HEK293T (cell line): ENCODE measurements around the gene CCDC68.

ENCODE experiments used
- CTCF ChIA-PET: fragments of 350-600 bp; formaldehyde crosslinking; extraction: SDS; loops from one replicate; lab custom pipeline; 2021; ENCODE audit warnings: antibody characterized with exemption, inconsistent platforms; lab: Yijun Ruan, JAX
- POLR2A ChIA-PET: fragments of 350-600 bp; formaldehyde crosslinking; extraction: SDS; loops from one replicate; lab custom pipeline; 2020; ENCODE audit warnings: antibody characterized with exemption, inconsistent platforms; lab: Yijun Ruan, JAX
- DNase-seq: peaks from one replicate; pipeline ENCODE4 v3.0.0; 2012; ENCODE audit warnings: mixed read lengths; ENCODE audit errors: extremely low spot score
- ARNT ChIP-seq: fragments of 450-650 bp; IDR thresholded peaks from 2 replicates; pipeline ENCODE4 v1.6.1; 2017; ENCODE audit warnings: mild to moderate bottlenecking
- BHLHE40 ChIP-seq: fragments of 450-650 bp; IDR thresholded peaks from 2 replicates; pipeline ENCODE4 v1.6.1; 2016; ENCODE audit warnings: mild to moderate bottlenecking, moderate library complexity, borderline replicate concordance
- CTBP1 ChIP-seq: fragments of 450-650 bp; IDR thresholded peaks from 2 replicates; pipeline ENCODE4 v1.6.1; 2016; ENCODE audit warnings: borderline replicate concordance
- ELF4 ChIP-seq: fragments of 450-650 bp; IDR thresholded peaks from 2 replicates; pipeline ENCODE4 v1.6.1; 2017; ENCODE audit warnings: antibody characterized with exemption
- FOXA1 ChIP-seq: fragments of 450-650 bp; IDR thresholded peaks from 2 replicates; pipeline ENCODE4 v1.6.1; 2016; ENCODE audit warnings: mild to moderate bottlenecking
- FOXK2 ChIP-seq: fragments of 450-650 bp; IDR thresholded peaks from 2 replicates; pipeline ENCODE4 v1.6.1; 2016; ENCODE audit warnings: mild to moderate bottlenecking
- FOXM1 ChIP-seq: fragments of 450-650 bp; IDR thresholded peaks from 2 replicates; pipeline ENCODE4 v1.6.1; 2017; ENCODE audit warnings: mild to moderate bottlenecking, borderline replicate concordance
- HDGF ChIP-seq: fragments of 450-650 bp; IDR thresholded peaks from 2 replicates; pipeline ENCODE4 v1.6.1; 2017; ENCODE audit warnings: antibody characterized with exemption, borderline replicate concordance
- L3MBTL2 ChIP-seq: fragments of 450-650 bp; conservative IDR thresholded peaks from 2 replicates; pipeline ENCODE4 v1.6.1; 2016; ENCODE audit warnings: mild to moderate bottlenecking
- LEF1 ChIP-seq: fragments of 450-650 bp; IDR thresholded peaks from 2 replicates; pipeline ENCODE4 v1.6.1; 2017; ENCODE audit warnings: mild to moderate bottlenecking, borderline replicate concordance
- NFRKB ChIP-seq: fragments of 450-650 bp; IDR thresholded peaks from 2 replicates; pipeline ENCODE4 v1.6.1; 2016; ENCODE audit warnings: mild to moderate bottlenecking, moderate library complexity
- SP1 ChIP-seq: fragments of 450-650 bp; IDR thresholded peaks from 2 replicates; pipeline ENCODE4 v1.6.1; 2017
- SUZ12 ChIP-seq: fragments of 450-650 bp; IDR thresholded peaks from 2 replicates; pipeline ENCODE4 v1.6.1; 2016; ENCODE audit warnings: mild to moderate bottlenecking
- TARDBP ChIP-seq: fragments of 450-650 bp; IDR thresholded peaks from 2 replicates; pipeline ENCODE4 v1.6.1; 2016
- ZNF384 ChIP-seq: fragments of 450-650 bp; IDR thresholded peaks from 2 replicates; pipeline ENCODE4 v1.6.1; 2016
- TF ChIP-seq, protein P1 (sequence below): fragments of 450-650 bp; IDR thresholded peaks from 2 replicates; pipeline ENCODE4 v1.6.1; 2016

Gene CCDC68

DNA sequence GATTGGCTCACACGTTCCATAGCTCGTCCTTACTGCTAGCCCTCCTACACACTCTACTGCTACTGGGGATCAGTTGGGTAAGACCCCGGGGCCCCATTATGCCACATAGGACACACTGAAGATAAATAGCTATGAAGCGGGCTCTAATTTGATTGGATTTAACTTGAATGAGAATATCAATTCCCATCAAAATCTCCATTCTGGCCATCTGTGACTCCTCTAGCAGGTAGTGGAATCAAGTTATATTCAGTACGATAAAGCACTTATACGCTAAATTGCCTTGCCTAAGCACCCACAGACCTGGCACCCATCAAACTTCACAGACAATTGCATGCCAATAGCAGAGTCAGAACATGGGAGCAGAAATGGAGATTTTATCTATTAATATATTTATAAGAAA is 39.8 kb downstream of the CCDC68 start:
- ChIA-PET POLR2A (no interaction called here), CTCF (no interaction called here)
- DNase-seq = no peak
- no peak for TF ChIP-seq TARDBP
- TF ChIP-seq BHLHE40 = no peak
- no peak for TF ChIP-seq FOXK2
- no peak for TF ChIP-seq ELF4
- TF ChIP-seq FOXM1 = no peak
- no peak for TF ChIP-seq SUZ12
- no peak for TF ChIP-seq LEF1
- no peak for TF ChIP-seq HDGF
- no peak for TF ChIP-seq SP1
- TF ChIP-seq CTBP1 = no peak
- no peak for TF ChIP-seq NFRKB
- no peak for TF ChIP-seq L3MBTL2
- TF ChIP-seq, protein P1, sequence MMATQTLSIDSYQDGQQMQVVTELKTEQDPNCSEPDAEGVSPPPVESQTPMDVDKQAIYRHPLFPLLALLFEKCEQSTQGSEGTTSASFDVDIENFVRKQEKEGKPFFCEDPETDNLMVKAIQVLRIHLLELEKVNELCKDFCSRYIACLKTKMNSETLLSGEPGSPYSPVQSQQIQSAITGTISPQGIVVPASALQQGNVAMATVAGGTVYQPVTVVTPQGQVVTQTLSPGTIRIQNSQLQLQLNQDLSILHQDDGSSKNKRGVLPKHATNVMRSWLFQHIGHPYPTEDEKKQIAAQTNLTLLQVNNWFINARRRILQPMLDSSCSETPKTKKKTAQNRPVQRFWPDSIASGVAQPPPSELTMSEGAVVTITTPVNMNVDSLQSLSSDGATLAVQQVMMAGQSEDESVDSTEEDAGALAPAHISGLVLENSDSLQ = no peak

DNA sequence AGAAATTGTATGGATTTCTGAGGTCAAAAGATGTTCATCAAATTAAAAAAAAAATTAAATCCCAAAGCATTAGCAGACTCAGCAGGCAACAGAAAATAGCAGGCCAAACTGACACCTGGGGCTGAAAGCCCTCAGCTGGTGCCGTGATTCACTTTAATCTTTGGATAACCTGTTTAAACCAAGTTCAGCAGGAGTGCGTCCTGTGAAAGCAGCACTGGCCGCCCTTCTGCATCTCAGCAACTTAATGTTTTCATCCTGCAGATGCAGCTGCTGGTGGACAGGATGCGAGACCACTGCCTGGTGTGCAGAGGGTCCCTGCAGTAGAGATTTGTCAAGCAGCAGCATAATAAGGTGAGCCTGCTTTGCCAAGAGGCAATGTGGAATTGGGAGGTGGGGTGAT is 41.2 kb downstream of the CCDC68 start:
- ChIA-PET POLR2A (no interaction called here), CTCF (no interaction called here)
- no peak for DNase-seq
- TF ChIP-seq LEF1 = no peak
- no peak for TF ChIP-seq L3MBTL2
- TF ChIP-seq CTBP1 = no peak
- no peak for TF ChIP-seq HDGF
- no peak for TF ChIP-seq ELF4
- no peak for TF ChIP-seq ARNT
- TF ChIP-seq BHLHE40 = no peak
- no peak for TF ChIP-seq FOXK2
- no peak for TF ChIP-seq ZNF384
- no peak for TF ChIP-seq NFRKB
- TF ChIP-seq, protein P1 = no peak

DNA sequence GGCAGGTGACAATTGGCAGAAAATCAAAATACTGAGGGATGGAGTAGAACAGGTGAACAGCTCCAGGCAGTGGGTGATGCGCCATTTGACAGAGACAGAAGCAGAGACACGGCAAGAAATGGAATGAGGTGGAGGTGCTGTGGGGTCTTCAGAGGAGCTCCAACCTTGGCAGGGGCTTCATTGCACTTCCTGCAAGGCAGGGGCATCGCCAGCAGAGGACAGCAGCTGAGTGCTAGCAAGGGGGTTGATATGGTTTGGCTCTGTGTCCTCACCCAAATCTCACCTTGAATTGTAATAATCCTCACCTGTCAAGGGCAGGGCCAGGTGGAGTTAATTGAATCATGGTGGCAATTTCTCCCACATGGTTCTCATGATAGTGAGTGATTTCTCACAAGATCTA is 42.8 kb downstream of the CCDC68 start:
- ChIA-PET CTCF (no interaction called here), POLR2A (no interaction called here)
- TF ChIP-seq LEF1 = no peak
- no peak for TF ChIP-seq ARNT
- TF ChIP-seq TARDBP = no peak
- no peak for TF ChIP-seq SP1
- no peak for TF ChIP-seq SUZ12
- TF ChIP-seq BHLHE40 = no peak
- no peak for TF ChIP-seq HDGF
- TF ChIP-seq L3MBTL2 = no peak
- TF ChIP-seq FOXA1 = no peak
- no peak for TF ChIP-seq ELF4
- TF ChIP-seq FOXK2 = no peak
- no peak for TF ChIP-seq NFRKB
- no peak for TF ChIP-seq ZNF384
- TF ChIP-seq, protein P1 = no peak
- no peak for TF ChIP-seq CTBP1
- TF ChIP-seq FOXM1 = no peak
- no peak for DNase-seq

DNA sequence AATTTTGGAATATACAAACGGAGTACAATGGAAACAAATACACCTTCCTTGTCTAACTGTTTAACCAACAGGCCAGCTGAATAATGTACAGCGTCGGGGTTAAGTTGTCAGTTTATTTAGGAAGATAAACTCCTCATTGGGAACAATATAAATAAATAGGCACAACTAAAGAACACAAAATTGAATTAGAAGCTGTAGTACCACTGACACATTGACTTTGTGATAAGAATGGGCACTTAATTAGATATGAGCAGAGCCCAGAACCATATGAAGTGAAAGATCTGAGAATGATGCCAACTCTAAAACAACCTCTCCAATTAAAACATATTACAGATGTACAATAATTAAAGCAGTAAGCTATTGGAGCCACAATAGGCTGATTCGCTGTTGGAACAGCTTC is 44.4 kb downstream of the CCDC68 start:
- DNase-seq = no peak
- ChIA-PET CTCF (no interaction called here), POLR2A (no interaction called here)
- TF ChIP-seq CTBP1 = no peak
- TF ChIP-seq ZNF384 = no peak
- no peak for TF ChIP-seq HDGF
- no peak for TF ChIP-seq FOXM1
- TF ChIP-seq FOXK2 = no peak
- no peak for TF ChIP-seq FOXA1
- no peak for TF ChIP-seq NFRKB
- no peak for TF ChIP-seq SP1

DNA sequence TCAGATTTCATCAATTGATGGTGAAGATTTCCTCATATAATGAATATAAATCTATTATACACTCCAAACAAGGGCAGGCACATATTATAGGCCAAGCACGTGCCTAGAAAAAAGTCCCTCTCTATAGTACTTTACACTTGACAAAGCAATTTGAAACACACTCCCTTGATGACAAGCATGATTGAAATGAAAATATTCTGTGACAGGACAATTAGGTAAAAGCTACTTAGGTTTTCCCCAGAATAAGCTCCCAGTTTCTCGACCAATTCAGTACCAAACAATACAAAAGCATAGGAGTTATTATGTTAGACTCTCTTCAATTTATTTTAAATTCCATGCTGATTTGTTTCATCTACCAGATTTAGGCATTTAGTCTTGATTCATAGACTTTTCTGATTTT is 47.7 kb downstream of the CCDC68 start:
- no peak for DNase-seq
- TF ChIP-seq FOXA1 (no peak), ARNT (no peak), NFRKB (no peak), SUZ12 (no peak), TARDBP (no peak), ELF4 (no peak), LEF1 (no peak), ZNF384 (no peak)
- TF ChIP-seq, protein P1 = no peak
- CTCF ChIA-PET = no interaction called here
- POLR2A ChIA-PET = no interaction called here
